NOMO-1 (cell line): Measurements from ENCODE around the gene HES1.

Experiments used
- DNase-seq, 2 experiments: peaks; one replicate each; lab custom pipeline; 2025; ENCODE audit not compliant: unreplicated experiment in 2 of 2; lab: John Stamatoyannopoulos, UW

HES1 gene

GRCh38 chr3:194101592-194102432, 34.1 kb upstream of the HES1 start:
- DNase-seq, result no peak

- no peak for DNase-seq
Observed at GRCh38 chr3:194102436-194102835, 33.5 kb upstream of the HES1 start.

GRCh38 chr3:194103505-194103904, 32.4 kb upstream of the HES1 start:
- no peak for DNase-seq

- peak; percentile 89 to 91 for DNase-seq
Observed at GRCh38 chr3:194103983-194104751, 31.8 kb upstream of the HES1 start.

GRCh38 chr3:194105292-194105691, 30.7 kb upstream of the HES1 start:
- peak in 1 of 2 experiments; percentile 33 for DNase-seq

GRCh38 chr3:194107107-194107506, 28.8 kb upstream of the HES1 start:
- DNase-seq, result no peak

GRCh38 chr3:194109192-194109863, 26.6 kb upstream of the HES1 start:
- DNase-seq, result no peak

GRCh38 chr3:194110483-194110882, 25.5 kb upstream of the HES1 start:
- no peak for DNase-seq

- no peak for DNase-seq
Observed at GRCh38 chr3:194111336-194111735, 24.6 kb upstream of the HES1 start.

GRCh38 chr3:194112120-194113106, 23.5 kb upstream of the HES1 start:
- DNase-seq, result no peak

GRCh38 chr3:194114123-194114522, 21.8 kb upstream of the HES1 start:
- no peak for DNase-seq

GRCh38 chr3:194117104-194117845, 18.7 kb upstream of the HES1 start:
- DNase-seq, result no peak

- no peak for DNase-seq
Observed at GRCh38 chr3:194118920-194119319, 17.0 kb upstream of the HES1 start.

- no peak for DNase-seq
Observed at GRCh38 chr3:194119831-194120590, 15.9 kb upstream of the HES1 start.

GRCh38 chr3:194120789-194121770, 14.9 kb upstream of the HES1 start:
- DNase-seq, result peak; percentile 80 to 97

GRCh38 chr3:194121891-194122631, 13.9 kb upstream of the HES1 start:
- no peak for DNase-seq

GRCh38 chr3:194123726-194124125, 12.2 kb upstream of the HES1 start:
- DNase-seq, result no peak
